Fibroblast of lung (primary cell): Measurements from ENCODE around the gene VTI1A. TPM values are rescaled to one million over a fixed set of nuclear protein-coding genes. Genes with fewer than 3 reads are reported as not detected.

Source experiments
- DNase-seq, 2 donors: peaks; one replicate each; pipeline versions ENCODE4 v3.0.0 to v3.0.0-alpha.2; 2010; ENCODE audit warnings: low read depth in 2 of 2
- H2AFZ ChIP-seq: 2 replicates; pipeline ENCODE4 v1.5.1; 2012; ENCODE audit warnings: low read length, control low read depth, inconsistent platforms
- H3K27ac ChIP-seq: 2 replicates; pipeline ENCODE4 v1.5.1; 2011; ENCODE audit warnings: low read length, control low read depth; ENCODE audit not compliant: insufficient read depth
- H3K27me3 ChIP-seq: 2 replicates; pipeline ENCODE4 v1.5.1; 2011; ENCODE audit warnings: mild to moderate bottlenecking, low read length; ENCODE audit not compliant: control insufficient read depth, insufficient read depth
- H3K36me3 ChIP-seq: 2 replicates; pipeline ENCODE4 v1.5.1; 2011; ENCODE audit warnings: low read length; ENCODE audit not compliant: control insufficient read depth, insufficient read depth
- H3K4me1 ChIP-seq: 2 replicates; pipeline ENCODE4 v1.5.1; 2011; ENCODE audit warnings: low read length; ENCODE audit not compliant: control insufficient read depth, insufficient read depth; ENCODE audit errors: extremely low read depth
- H3K4me2 ChIP-seq: 2 replicates; pipeline ENCODE4 v1.5.1; 2011; ENCODE audit warnings: low read length, control low read depth; ENCODE audit not compliant: insufficient read depth; ENCODE audit errors: extremely low read depth
- H3K4me3 ChIP-seq, 4 experiments: fragments of 200-600 bp in 1 of 4; sonication (generic) in 1 of 4; replicated peaks in 1 of 4; 2 replicates each; pipeline ENCODE4 v1.5.1; 2011 to 2016; ENCODE audit warnings: low read length in 4 of 4, low read depth in 3 of 4, mild to moderate bottlenecking in 3 of 4, control low read depth in 2 of 4, inconsistent platforms in 1 of 4, mixed read lengths in 1 of 4; ENCODE audit not compliant: insufficient read depth in 1 of 4; ENCODE audit errors: control extremely low read depth in 1 of 4
- H3K79me2 ChIP-seq: 2 replicates; pipeline ENCODE4 v1.5.1; 2012; ENCODE audit warnings: mild to moderate bottlenecking, low read length, inconsistent platforms; ENCODE audit not compliant: control insufficient read depth, insufficient read depth
- H3K9ac ChIP-seq: 2 replicates; pipeline ENCODE4 v1.5.1; 2011; ENCODE audit warnings: mild to moderate bottlenecking, low read length, control low read depth; ENCODE audit not compliant: insufficient read depth
- H3K9me3 ChIP-seq: 2 replicates; pipeline ENCODE4 v1.5.1; 2012; ENCODE audit warnings: low read depth, low read length; ENCODE audit not compliant: control insufficient read depth, insufficient read depth
- H4K20me1 ChIP-seq: 2 replicates; pipeline ENCODE4 v1.5.1; 2011; ENCODE audit warnings: low read length; ENCODE audit not compliant: control insufficient read depth, insufficient read depth; ENCODE audit errors: extremely low read depth
- CTCF ChIP-seq, 2 donors: IDR thresholded peaks in 1 of 2; conservative IDR thresholded peaks in 1 of 2; 1 replicate in 1 of 2; 2 replicates in 1 of 2; pipeline ENCODE4 v1.5.1; 2011 to 2012; ENCODE audit warnings: low read length in 2 of 2, control low read depth in 1 of 2, inconsistent platforms in 1 of 2, low read depth in 1 of 2, mild to moderate bottlenecking in 1 of 2
- EZH2 ChIP-seq: IDR thresholded peaks from 2 replicates; pipeline ENCODE4 v1.5.1; 2012; ENCODE audit warnings: low read length, control low read depth, mild to moderate bottlenecking; ENCODE audit errors: missing control alignments
- polyA plus RNA-seq, 2 donors: library from polyadenylated mRNA; depleted of rRNA in 1 of 2; stranded (reverse) in 1 of 2; unstranded in 1 of 2; fragments of >200 nt; gene quantifications; 2 replicates each; pipeline ENCODE4 v1.2.1, GENCODE V29; 2011 to 2012; ENCODE audit warnings: missing spikeins in 1 of 2
- total RNA-seq: library from RNA; depleted of rRNA; stranded (reverse); fragments of >200 nt; gene quantifications from 2 replicates; pipeline ENCODE4 v1.2.1, GENCODE V29; 2014

The VTI1A gene
- total and polyA plus RNA-seq, 2 donors (not counting 1 experiment from before 2014, with no cell fraction given): 19.1 to 30.9 TPM

GRCh38 chr10:112533916-112534315 is 86.9 kb downstream of the VTI1A start:
- Histone ChIP-seq H3K27me3 (no peaks in the 10 kb centered on the region), H3K27ac (no peak overlapping the region), H3K4me3 (no peak overlapping the region), H3K4me2 (no peak overlapping the region), H3K9me3 (no peaks in the 10 kb centered on the region), H3K79me2 (no peaks in the 10 kb centered on the region), H3K4me1 (no peaks in the 10 kb centered on the region), H3K36me3 (no peaks in the 10 kb centered on the region), H3K9ac (no peak overlapping the region), H4K20me1 (no peaks in the 10 kb centered on the region), H2AFZ (no peak overlapping the region)
- TF ChIP-seq CTCF (conservative IDR thresholded peaks at IDR 0.05 in 1 of 2, IDR thresholded peaks at IDR 0.05 in 1 of 2; ENCODE audit: low read depth in 1 of 2, low read length in 2 of 2) (no peak), EZH2 (no peak)
- DNase-seq: peak in 1 of 2 donors; percentile 40

GRCh38 chr10:112535531-112535951 is 88.5 kb downstream of the VTI1A start:
- H3K9ac ChIP-seq: no peak overlapping the region
- H3K36me3 ChIP-seq: no peaks in the 10 kb centered on the region
- H3K4me1 ChIP-seq: no peaks in the 10 kb centered on the region
- peak in 1 of 2 donors; percentile 26 for DNase-seq
- H3K27me3 ChIP-seq: no peaks in the 10 kb centered on the region
- H2AFZ ChIP-seq: peak overlapping the region; percentile 66
- H4K20me1 ChIP-seq: no peaks in the 10 kb centered on the region
- no peak for TF ChIP-seq EZH2
- no peaks in the 10 kb centered on the region for H3K79me2 ChIP-seq
- peak overlapping the region; percentile 87 for H3K4me2 ChIP-seq
- H3K4me3 ChIP-seq: peak overlapping the region in 3 of 4 experiments; percentile 1 to 17 (median 9)
- H3K9me3 ChIP-seq: no peaks in the 10 kb centered on the region
- H3K27ac ChIP-seq: no peak overlapping the region

- TF ChIP-seq EZH2 (no peak), CTCF (conservative IDR thresholded peaks at IDR 0.05 in 1 of 2, IDR thresholded peaks at IDR 0.05 in 1 of 2; ENCODE audit: low read depth in 1 of 2, low read length in 2 of 2) (no peak)
- Histone ChIP-seq H3K9ac (no peak overlapping the region), H2AFZ (no peak overlapping the region), H4K20me1 (no peaks in the 10 kb centered on the region), H3K4me3 (no peak overlapping the region), H3K36me3 (no peaks in the 10 kb centered on the region), H3K79me2 (no peaks in the 10 kb centered on the region), H3K9me3 (no peaks in the 10 kb centered on the region), H3K27me3 (no peaks in the 10 kb centered on the region), H3K27ac (no peak overlapping the region), H3K4me1 (no peaks in the 10 kb centered on the region), H3K4me2 (no peak overlapping the region)
- DNase-seq: no peak
Measured at GRCh38 chr10:112536663-112537062, 89.6 kb downstream of the VTI1A start.
